ENCODE measurements around the gene GALNT14. TPM values are rescaled to one million over a fixed set of nuclear protein-coding genes. Genes with fewer than 3 reads are reported as not detected.

The GALNT14 gene
- total and polyA plus RNA-seq, 2 donors (not counting 1 experiment from before 2014, with no cell fraction given) = 0.15 to 0.83 TPM

DNA sequence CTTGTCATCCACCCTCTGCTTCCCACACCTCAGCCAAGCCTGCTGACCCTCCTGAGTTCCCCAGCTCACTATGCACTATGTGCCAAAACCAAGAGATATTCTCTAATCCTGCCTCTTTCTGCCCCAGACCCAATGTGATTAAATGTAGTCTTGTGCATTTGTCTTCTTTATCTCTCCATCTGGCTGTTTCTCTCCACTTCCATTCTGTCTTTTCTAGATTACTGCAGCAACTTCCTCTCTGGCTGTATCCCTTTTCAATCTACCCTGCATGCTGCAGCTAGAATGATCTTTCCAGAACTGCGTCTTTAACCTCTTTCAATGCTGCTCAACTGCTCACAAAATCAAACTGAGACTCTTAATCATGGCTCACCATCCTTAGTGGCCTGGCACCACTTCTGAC lies 164.1 kb downstream of the GALNT14 start:
- H3K4me1 ChIP-seq (ENCODE audit: control insufficient read depth, extremely low read depth, insufficient read depth, low read length) = no peaks in the 10 kb centered on the region
- no peak overlapping the region for H3K9ac ChIP-seq (ENCODE audit: insufficient read depth, low read length)
- H3K27me3 ChIP-seq (ENCODE audit: control insufficient read depth, insufficient read depth, low read length) = no peaks in the 10 kb centered on the region
- no peaks in the 10 kb centered on the region for H3K79me2 ChIP-seq (ENCODE audit: control insufficient read depth, insufficient read depth, low read length)
- TF ChIP-seq EZH2 (IDR thresholded peaks at IDR 0.05; ENCODE audit: low read length, missing control alignments) = no peak
- TF ChIP-seq, protein P1, sequence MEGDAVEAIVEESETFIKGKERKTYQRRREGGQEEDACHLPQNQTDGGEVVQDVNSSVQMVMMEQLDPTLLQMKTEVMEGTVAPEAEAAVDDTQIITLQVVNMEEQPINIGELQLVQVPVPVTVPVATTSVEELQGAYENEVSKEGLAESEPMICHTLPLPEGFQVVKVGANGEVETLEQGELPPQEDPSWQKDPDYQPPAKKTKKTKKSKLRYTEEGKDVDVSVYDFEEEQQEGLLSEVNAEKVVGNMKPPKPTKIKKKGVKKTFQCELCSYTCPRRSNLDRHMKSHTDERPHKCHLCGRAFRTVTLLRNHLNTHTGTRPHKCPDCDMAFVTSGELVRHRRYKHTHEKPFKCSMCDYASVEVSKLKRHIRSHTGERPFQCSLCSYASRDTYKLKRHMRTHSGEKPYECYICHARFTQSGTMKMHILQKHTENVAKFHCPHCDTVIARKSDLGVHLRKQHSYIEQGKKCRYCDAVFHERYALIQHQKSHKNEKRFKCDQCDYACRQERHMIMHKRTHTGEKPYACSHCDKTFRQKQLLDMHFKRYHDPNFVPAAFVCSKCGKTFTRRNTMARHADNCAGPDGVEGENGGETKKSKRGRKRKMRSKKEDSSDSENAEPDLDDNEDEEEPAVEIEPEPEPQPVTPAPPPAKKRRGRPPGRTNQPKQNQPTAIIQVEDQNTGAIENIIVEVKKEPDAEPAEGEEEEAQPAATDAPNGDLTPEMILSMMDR (conservative IDR thresholded peaks at IDR 0.05 in 1 of 2, IDR thresholded peaks at IDR 0.05 in 1 of 2; ENCODE audit: low read depth in 1 of 2, low read length in 2 of 2) = no peak
- H3K4me2 ChIP-seq (ENCODE audit: extremely low read depth, insufficient read depth, low read length) = no peak overlapping the region
- H3K27ac ChIP-seq (ENCODE audit: insufficient read depth, low read length) = no peak overlapping the region
- DNase-seq (ENCODE audit: low read depth in 2 of 2) = no peak
- no peaks in the 10 kb centered on the region for H4K20me1 ChIP-seq (ENCODE audit: control insufficient read depth, extremely low read depth, insufficient read depth, low read length)
- H2AFZ ChIP-seq (ENCODE audit: low read length) = no peak overlapping the region
- no peak overlapping the region for H3K4me3 ChIP-seq (replicated peaks in 1 of 4; ENCODE audit: control extremely low read depth in 1 of 4, insufficient read depth in 1 of 4, low read depth in 3 of 4, low read length in 4 of 4)
- no peaks in the 10 kb centered on the region for H3K9me3 ChIP-seq (ENCODE audit: control insufficient read depth, insufficient read depth, low read depth, low read length)
- no peaks in the 10 kb centered on the region for H3K36me3 ChIP-seq (ENCODE audit: control insufficient read depth, insufficient read depth, low read length)

DNA sequence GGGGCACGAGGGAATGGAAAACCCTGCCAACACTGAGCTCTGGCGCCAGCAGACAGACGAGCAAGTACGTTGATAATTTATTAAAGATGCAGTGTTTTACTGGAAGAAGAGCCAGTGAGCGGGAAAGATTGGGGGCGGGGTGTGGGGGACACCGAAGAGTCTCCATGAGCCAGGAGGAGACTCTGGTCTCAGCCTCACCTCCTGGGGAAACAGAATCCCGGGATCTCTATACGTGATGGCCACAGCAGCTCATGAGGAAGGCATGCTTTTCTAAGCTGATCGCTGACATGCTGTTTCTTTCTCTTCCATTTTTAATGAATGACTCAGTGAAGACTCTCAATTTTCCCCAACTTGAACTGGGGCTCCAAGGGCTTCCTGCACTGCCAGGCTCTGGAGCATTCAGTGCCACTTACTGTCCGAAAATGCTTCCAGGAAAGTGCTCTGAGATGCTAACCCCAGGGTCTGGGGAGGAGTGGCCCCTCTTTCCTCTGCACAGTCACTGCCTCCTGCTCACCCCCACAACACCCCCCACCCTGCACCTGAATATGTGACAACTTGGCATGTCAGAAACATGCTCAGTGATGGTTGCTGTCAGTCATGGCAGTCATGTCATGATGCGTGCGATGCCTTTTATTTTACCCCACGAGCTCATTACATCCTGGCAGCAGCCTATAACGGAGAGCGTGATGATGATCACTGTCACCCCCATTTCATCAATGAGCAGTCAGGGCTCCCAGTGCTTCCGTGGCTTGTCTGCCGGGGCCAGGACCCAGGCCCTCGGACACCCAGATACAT lies 166.8 kb downstream of the GALNT14 start:
- Histone ChIP-seq H3K27ac (ENCODE audit: insufficient read depth, low read length) (no peak overlapping the region), H3K27me3 (ENCODE audit: control insufficient read depth, insufficient read depth, low read length) (no peaks in the 10 kb centered on the region), H3K4me3 (replicated peaks in 1 of 4; ENCODE audit: control extremely low read depth in 1 of 4, insufficient read depth in 1 of 4, low read depth in 3 of 4, low read length in 4 of 4) (no peak overlapping the region), H3K9ac (ENCODE audit: insufficient read depth, low read length) (no peak overlapping the region), H3K79me2 (ENCODE audit: control insufficient read depth, insufficient read depth, low read length) (no peaks in the 10 kb centered on the region), H4K20me1 (ENCODE audit: control insufficient read depth, extremely low read depth, insufficient read depth, low read length) (no peaks in the 10 kb centered on the region), H3K36me3 (ENCODE audit: control insufficient read depth, insufficient read depth, low read length) (no peaks in the 10 kb centered on the region), H2AFZ (ENCODE audit: low read length) (no peak overlapping the region), H3K4me2 (ENCODE audit: extremely low read depth, insufficient read depth, low read length) (no peak overlapping the region), H3K4me1 (ENCODE audit: control insufficient read depth, extremely low read depth, insufficient read depth, low read length) (no peaks in the 10 kb centered on the region), H3K9me3 (ENCODE audit: control insufficient read depth, insufficient read depth, low read depth, low read length) (no peaks in the 10 kb centered on the region)
- TF ChIP-seq, protein P1 (conservative IDR thresholded peaks at IDR 0.05 in 1 of 2, IDR thresholded peaks at IDR 0.05 in 1 of 2; ENCODE audit: low read depth in 1 of 2, low read length in 2 of 2) = no peak
- TF ChIP-seq EZH2 (IDR thresholded peaks at IDR 0.05; ENCODE audit: low read length, missing control alignments) = no peak
- DNase-seq (ENCODE audit: low read depth in 2 of 2) = no peak

DNA sequence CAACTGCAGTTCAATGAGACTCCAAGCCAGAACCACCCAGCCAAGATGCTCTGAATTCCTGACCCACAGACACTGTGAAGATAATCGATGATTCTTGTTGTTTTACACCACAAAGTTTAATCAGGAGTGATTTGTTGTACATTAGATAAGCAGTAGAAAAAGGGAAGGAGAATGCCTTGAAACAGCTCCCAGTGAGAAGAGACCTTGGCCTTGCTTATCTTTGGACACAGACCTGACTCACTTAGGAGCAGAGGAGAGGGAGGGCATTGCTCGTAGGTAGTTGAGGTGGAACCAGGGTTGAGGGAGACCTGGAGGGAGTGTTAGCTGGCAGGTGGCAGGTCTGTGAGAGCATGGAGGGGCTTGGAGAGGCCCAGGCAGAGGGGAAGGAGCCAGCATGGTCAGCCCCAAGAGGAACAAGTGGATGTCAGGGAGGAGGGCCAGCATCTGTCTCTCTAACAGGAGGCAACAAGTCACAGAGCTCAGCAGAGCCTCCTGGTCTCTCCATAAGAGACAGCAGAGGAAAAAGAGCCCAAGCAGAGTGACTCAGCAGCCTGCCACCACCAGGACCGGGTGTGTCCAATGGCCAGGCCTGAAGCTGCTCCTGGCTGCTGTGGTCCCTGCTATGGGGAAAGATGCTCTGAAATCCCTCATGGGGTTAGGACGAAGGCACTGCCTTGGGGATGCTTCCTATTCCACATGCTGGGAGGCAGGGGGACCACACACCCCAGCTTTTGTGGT lies 169.4 kb downstream of the GALNT14 start:
- TF ChIP-seq EZH2 (IDR thresholded peaks at IDR 0.05; ENCODE audit: low read length, missing control alignments) = no peak
- no peaks in the 10 kb centered on the region for H4K20me1 ChIP-seq (ENCODE audit: control insufficient read depth, extremely low read depth, insufficient read depth, low read length)
- H3K27ac ChIP-seq (ENCODE audit: insufficient read depth, low read length) = no peak overlapping the region
- H3K4me3 ChIP-seq (replicated peaks in 1 of 4; ENCODE audit: control extremely low read depth in 1 of 4, insufficient read depth in 1 of 4, low read depth in 3 of 4, low read length in 4 of 4) = no peak overlapping the region
- H3K4me1 ChIP-seq (ENCODE audit: control insufficient read depth, extremely low read depth, insufficient read depth, low read length) = no peaks in the 10 kb centered on the region
- no peak overlapping the region for H3K4me2 ChIP-seq (ENCODE audit: extremely low read depth, insufficient read depth, low read length)
- no peaks in the 10 kb centered on the region for H3K36me3 ChIP-seq (ENCODE audit: control insufficient read depth, insufficient read depth, low read length)
- H3K9me3 ChIP-seq (ENCODE audit: control insufficient read depth, insufficient read depth, low read depth, low read length) = no peaks in the 10 kb centered on the region
- no peak overlapping the region for H2AFZ ChIP-seq (ENCODE audit: low read length)
- no peaks in the 10 kb centered on the region for H3K79me2 ChIP-seq (ENCODE audit: control insufficient read depth, insufficient read depth, low read length)
- H3K27me3 ChIP-seq (ENCODE audit: control insufficient read depth, insufficient read depth, low read length) = no peaks in the 10 kb centered on the region
- no peak overlapping the region for H3K9ac ChIP-seq (ENCODE audit: insufficient read depth, low read length)
- no peak for DNase-seq (ENCODE audit: low read depth in 2 of 2)

Measured in fibroblast of lung (primary cell).